ENCODE results near the gene IKZF4. TPM values are rescaled to one million over a fixed set of nuclear protein-coding genes. Genes with fewer than 3 reads are reported as not detected.

IKZF4 gene
- total RNA-seq, 1 experiment from 2014 or later, result 13.6 TPM

DNA sequence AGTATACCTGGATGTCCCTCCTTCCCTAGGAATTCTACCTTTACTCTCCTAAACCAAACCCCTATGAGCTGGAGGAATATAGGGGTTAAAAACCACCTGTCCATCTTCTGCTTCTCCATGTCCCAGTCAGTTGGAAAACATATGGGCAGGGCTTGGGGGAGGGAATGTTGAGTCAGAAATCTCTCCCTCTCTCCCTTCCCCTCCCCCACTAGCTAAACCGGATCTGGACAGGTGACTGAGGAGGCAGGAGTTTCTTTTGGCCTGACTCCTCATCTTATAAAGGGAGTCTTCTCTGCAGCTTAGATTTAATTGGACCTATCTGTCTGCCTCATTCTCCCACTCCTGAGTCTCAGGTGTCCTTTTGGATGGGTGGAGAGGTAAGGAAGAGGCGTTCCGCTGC, 65.3 kb downstream of the IKZF4 start (continued):
- TF ChIP-seq ZNF671 (CRISPR knock-in tag; IDR thresholded peaks at IDR 0.05), result no peak

DNA sequence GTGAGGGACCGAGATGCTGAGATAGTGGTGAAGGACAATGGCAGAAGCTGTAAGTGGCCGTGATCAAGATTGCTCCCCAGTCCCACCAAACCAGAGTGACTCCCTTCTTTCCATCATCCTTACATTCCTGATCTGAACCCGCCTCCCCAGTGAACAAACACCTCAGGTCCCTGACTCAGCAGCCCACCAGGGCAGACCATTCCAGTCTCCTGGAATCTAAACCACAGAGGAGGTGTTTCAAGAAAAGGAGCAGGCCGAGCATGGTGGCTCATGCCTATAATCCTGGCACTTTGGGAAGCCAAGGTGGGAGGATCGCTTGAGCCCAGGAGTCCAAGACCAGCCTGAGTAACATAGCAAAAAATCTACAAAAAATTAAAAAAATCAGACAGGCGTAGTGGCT, 65.8 kb downstream of the IKZF4 start:
- Mint-ChIP-seq H3K27ac (peak overlapping the region; percentile 53; the same call in 1 of the 2 replicates), H3K9me3 (no peaks in the 10 kb centered on the region), H3K27me3 (ENCODE audit: low read depth) (no peaks in the 10 kb centered on the region), H3K4me3 (no peak overlapping the region), H3K36me3 (peaks cover 55% of the 10 kb centered on the region), H3K4me1 (peaks cover 6% of the 10 kb centered on the region)
- TF ChIP-seq CREB1 (CRISPR knock-in tag; IDR thresholded peaks at IDR 0.05) (no peak), MXD4 (CRISPR knock-in tag; IDR thresholded peaks at IDR 0.05; ENCODE audit: borderline replicate concordance) (no peak), FOXJ3 (CRISPR knock-in tag; IDR thresholded peaks at IDR 0.05; ENCODE audit: borderline replicate concordance) (no peak), ZNF219 (CRISPR knock-in tag; IDR thresholded peaks at IDR 0.05; ENCODE audit: borderline replicate concordance) (no peak), EMX1 (CRISPR knock-in tag; IDR thresholded peaks at IDR 0.05) (no peak), FOXK1 (CRISPR knock-in tag; IDR thresholded peaks at IDR 0.05) (no peak), TEAD4 (CRISPR knock-in tag; IDR thresholded peaks at IDR 0.05) (no peak), ELF4 (CRISPR knock-in tag; IDR thresholded peaks at IDR 0.05; ENCODE audit: low read depth) (no peak), MYBL2 (CRISPR knock-in tag; IDR thresholded peaks at IDR 0.05) (no peak)
- TF ChIP-seq, protein P1, sequence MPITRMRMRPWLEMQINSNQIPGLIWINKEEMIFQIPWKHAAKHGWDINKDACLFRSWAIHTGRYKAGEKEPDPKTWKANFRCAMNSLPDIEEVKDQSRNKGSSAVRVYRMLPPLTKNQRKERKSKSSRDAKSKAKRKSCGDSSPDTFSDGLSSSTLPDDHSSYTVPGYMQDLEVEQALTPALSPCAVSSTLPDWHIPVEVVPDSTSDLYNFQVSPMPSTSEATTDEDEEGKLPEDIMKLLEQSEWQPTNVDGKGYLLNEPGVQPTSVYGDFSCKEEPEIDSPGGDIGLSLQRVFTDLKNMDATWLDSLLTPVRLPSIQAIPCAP (CRISPR knock-in tag; IDR thresholded peaks at IDR 0.05), result no peak
- TF ChIP-seq, protein P2, sequence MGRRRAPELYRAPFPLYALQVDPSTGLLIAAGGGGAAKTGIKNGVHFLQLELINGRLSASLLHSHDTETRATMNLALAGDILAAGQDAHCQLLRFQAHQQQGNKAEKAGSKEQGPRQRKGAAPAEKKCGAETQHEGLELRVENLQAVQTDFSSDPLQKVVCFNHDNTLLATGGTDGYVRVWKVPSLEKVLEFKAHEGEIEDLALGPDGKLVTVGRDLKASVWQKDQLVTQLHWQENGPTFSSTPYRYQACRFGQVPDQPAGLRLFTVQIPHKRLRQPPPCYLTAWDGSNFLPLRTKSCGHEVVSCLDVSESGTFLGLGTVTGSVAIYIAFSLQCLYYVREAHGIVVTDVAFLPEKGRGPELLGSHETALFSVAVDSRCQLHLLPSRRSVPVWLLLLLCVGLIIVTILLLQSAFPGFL (CRISPR knock-in tag; IDR thresholded peaks at IDR 0.05; ENCODE audit: borderline replicate concordance), result no peak
- CTCF ChIA-PET, result interaction anchor here (0.6 kb wide), 1 partner anchor 432 kb away, joined by 4 read pairs; no protein-coding TSS in a partner anchor
- no peak for DNase-seq (ENCODE audit: low spot score)
- POLR2A ChIA-PET, result interaction anchor here (1.3 kb wide), 1 partner anchor 18 kb away, joined by 6 read pairs; the partner anchor contains the start of gene PA2G4
- no peak for ATAC-seq

DNA sequence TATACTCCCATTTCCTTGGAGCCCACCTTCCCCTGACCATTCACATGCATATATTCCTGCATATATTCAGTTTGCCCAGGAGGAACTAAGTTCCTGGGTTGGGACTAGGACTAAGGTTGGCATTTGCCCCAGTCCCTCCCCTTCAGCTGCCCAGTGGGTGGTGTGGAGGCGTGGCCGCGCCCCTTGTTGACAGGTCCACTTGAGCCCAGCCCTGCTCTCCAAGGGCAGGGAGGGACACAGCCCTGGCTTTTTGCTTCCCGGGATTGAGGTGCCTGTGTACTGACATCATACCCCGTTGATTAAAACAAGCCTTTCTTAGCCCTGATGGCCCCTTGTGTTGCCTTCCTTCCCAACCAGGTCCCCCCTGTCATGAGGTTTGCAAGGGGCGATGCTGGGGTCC, 66.4 kb downstream of the IKZF4 start:
- H3K27me3 Mint-ChIP-seq (ENCODE audit: low read depth), result no peaks in the 10 kb centered on the region
- ChIA-PET CTCF (interaction anchor here (0.6 kb wide), 1 partner anchor 433 kb away, joined by 4 read pairs; no protein-coding TSS in a partner anchor), POLR2A (no interaction called here)
- H3K9me3 Mint-ChIP-seq, result no peaks in the 10 kb centered on the region
- H3K4me1 Mint-ChIP-seq, result no peaks in the 10 kb centered on the region
- DNase-seq (ENCODE audit: low spot score), result peak; percentile 19
- no peak for ATAC-seq
- no peak overlapping the region for H3K4me3 Mint-ChIP-seq
- H3K36me3 Mint-ChIP-seq, result peaks cover 58% of the 10 kb centered on the region
- no peak overlapping the region; the same call in 1 of the 2 replicates for H3K27ac Mint-ChIP-seq
- TF ChIP-seq, protein P3, sequence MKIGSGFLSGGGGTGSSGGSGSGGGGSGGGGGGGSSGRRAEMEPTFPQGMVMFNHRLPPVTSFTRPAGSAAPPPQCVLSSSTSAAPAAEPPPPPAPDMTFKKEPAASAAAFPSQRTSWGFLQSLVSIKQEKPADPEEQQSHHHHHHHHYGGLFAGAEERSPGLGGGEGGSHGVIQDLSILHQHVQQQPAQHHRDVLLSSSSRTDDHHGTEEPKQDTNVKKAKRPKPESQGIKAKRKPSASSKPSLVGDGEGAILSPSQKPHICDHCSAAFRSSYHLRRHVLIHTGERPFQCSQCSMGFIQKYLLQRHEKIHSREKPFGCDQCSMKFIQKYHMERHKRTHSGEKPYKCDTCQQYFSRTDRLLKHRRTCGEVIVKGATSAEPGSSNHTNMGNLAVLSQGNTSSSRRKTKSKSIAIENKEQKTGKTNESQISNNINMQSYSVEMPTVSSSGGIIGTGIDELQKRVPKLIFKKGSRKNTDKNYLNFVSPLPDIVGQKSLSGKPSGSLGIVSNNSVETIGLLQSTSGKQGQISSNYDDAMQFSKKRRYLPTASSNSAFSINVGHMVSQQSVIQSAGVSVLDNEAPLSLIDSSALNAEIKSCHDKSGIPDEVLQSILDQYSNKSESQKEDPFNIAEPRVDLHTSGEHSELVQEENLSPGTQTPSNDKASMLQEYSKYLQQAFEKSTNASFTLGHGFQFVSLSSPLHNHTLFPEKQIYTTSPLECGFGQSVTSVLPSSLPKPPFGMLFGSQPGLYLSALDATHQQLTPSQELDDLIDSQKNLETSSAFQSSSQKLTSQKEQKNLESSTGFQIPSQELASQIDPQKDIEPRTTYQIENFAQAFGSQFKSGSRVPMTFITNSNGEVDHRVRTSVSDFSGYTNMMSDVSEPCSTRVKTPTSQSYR (CRISPR knock-in tag; IDR thresholded peaks at IDR 0.05), result no peak
- TF ChIP-seq FOXP1 (CRISPR knock-in tag; IDR thresholded peaks at IDR 0.05; ENCODE audit: borderline replicate concordance) (no peak), ZNF416 (CRISPR knock-in tag; IDR thresholded peaks at IDR 0.05) (no peak), HMGA2 (CRISPR knock-in tag; IDR thresholded peaks at IDR 0.05) (no peak), SP1 (CRISPR knock-in tag; conservative IDR thresholded peaks at IDR 0.05) (no peak), ZNF263 (CRISPR knock-in tag; IDR thresholded peaks at IDR 0.05; ENCODE audit: low read depth) (no peak), NFYB (CRISPR knock-in tag; conservative IDR thresholded peaks at IDR 0.05; ENCODE audit: low read depth) (no peak), EMX1 (CRISPR knock-in tag; IDR thresholded peaks at IDR 0.05) (no peak), FOXK1 (CRISPR knock-in tag; IDR thresholded peaks at IDR 0.05) (no peak), SMAD3 (CRISPR knock-in tag; IDR thresholded peaks at IDR 0.05; ENCODE audit: borderline replicate concordance) (no peak), RORB (CRISPR knock-in tag; IDR thresholded peaks at IDR 0.05) (no peak), ZBTB21 (CRISPR knock-in tag; IDR thresholded peaks at IDR 0.05; ENCODE audit: borderline replicate concordance) (no peak), NFATC4 (CRISPR knock-in tag; IDR thresholded peaks at IDR 0.05) (no peak), ZNF138 (CRISPR knock-in tag; conservative IDR thresholded peaks at IDR 0.05) (no peak), TCF7 (CRISPR knock-in tag; IDR thresholded peaks at IDR 0.05; ENCODE audit: low read depth) (no peak)
- TF ChIP-seq, protein P1 (CRISPR knock-in tag; IDR thresholded peaks at IDR 0.05), result no peak
- TF ChIP-seq, protein P4, sequence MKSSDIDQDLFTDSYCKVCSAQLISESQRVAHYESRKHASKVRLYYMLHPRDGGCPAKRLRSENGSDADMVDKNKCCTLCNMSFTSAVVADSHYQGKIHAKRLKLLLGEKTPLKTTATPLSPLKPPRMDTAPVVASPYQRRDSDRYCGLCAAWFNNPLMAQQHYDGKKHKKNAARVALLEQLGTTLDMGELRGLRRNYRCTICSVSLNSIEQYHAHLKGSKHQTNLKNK (CRISPR knock-in tag; IDR thresholded peaks at IDR 0.05), result no peak
- TF ChIP-seq, protein P5, sequence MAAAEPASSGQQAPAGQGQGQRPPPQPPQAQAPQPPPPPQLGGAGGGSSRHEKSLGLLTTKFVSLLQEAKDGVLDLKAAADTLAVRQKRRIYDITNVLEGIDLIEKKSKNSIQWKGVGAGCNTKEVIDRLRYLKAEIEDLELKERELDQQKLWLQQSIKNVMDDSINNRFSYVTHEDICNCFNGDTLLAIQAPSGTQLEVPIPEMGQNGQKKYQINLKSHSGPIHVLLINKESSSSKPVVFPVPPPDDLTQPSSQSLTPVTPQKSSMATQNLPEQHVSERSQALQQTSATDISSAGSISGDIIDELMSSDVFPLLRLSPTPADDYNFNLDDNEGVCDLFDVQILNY (CRISPR knock-in tag; IDR thresholded peaks at IDR 0.05), result no peak
- TF ChIP-seq, protein P2 (CRISPR knock-in tag; IDR thresholded peaks at IDR 0.05; ENCODE audit: borderline replicate concordance), result no peak

All from WTC11 (cell line).